ENCODE results near the gene HSPG2.

The HSPG2 gene

GRCh38 chr1:21898326-21899200, 38.5 kb downstream of the HSPG2 start:
- no peak for DNase-seq (ENCODE audit: low read depth)

GRCh38 chr1:21897844-21898243, 39.3 kb downstream of the HSPG2 start:
- DNase-seq (ENCODE audit: low read depth): no peak

GRCh38 chr1:21896652-21897532, 40.2 kb downstream of the HSPG2 start:
- DNase-seq (ENCODE audit: low read depth): no peak

- DNase-seq (ENCODE audit: low read depth): no peak
Observed at GRCh38 chr1:21896026-21896425, 41.1 kb downstream of the HSPG2 start.

- DNase-seq (ENCODE audit: low read depth): no peak
Observed at GRCh38 chr1:21894034-21894881, 42.9 kb downstream of the HSPG2 start.

GRCh38 chr1:21893046-21893805, 43.9 kb downstream of the HSPG2 start:
- no peak for DNase-seq (ENCODE audit: low read depth)

GRCh38 chr1:21891621-21892479, 45.3 kb downstream of the HSPG2 start:
- no peak for DNase-seq (ENCODE audit: low read depth)

GRCh38 chr1:21891081-21891480, 46.0 kb downstream of the HSPG2 start:
- DNase-seq (ENCODE audit: low read depth): no peak

- DNase-seq (ENCODE audit: low read depth): no peak
Observed at GRCh38 chr1:21888500-21888899, 48.6 kb downstream of the HSPG2 start.

GRCh38 chr1:21887796-21888195, 49.3 kb downstream of the HSPG2 start:
- DNase-seq (ENCODE audit: low read depth): no peak

GRCh38 chr1:21887216-21887736, 49.8 kb downstream of the HSPG2 start:
- no peak for DNase-seq (ENCODE audit: low read depth)

GRCh38 chr1:21886486-21887215, 50.5 kb downstream of the HSPG2 start:
- no peak for DNase-seq (ENCODE audit: low read depth)

GRCh38 chr1:21885236-21886037, 51.7 kb downstream of the HSPG2 start:
- no peak for DNase-seq (ENCODE audit: low read depth)

GRCh38 chr1:21884456-21885235, 52.5 kb downstream of the HSPG2 start:
- DNase-seq (ENCODE audit: low read depth): no peak

GRCh38 chr1:21882721-21883415, 54.2 kb downstream of the HSPG2 start:
- no peak for DNase-seq (ENCODE audit: low read depth)

- DNase-seq (ENCODE audit: low read depth): no peak
Observed at GRCh38 chr1:21881250-21881649, 55.9 kb downstream of the HSPG2 start.

- DNase-seq (ENCODE audit: low read depth): no peak
Observed at GRCh38 chr1:21880619-21880970, 56.5 kb downstream of the HSPG2 start.
